UCSD-AML1 (cell line): Measurements from ENCODE around the gene ABTB2.
A peak's percentile ranks its signal among the peaks of the same experiment; 100 is the strongest.

Source experiments
- DNase-seq: peaks from one replicate; lab custom pipeline; 2025; ENCODE audit not compliant: unreplicated experiment; lab: John Stamatoyannopoulos, UW

The ABTB2 gene

DNA sequence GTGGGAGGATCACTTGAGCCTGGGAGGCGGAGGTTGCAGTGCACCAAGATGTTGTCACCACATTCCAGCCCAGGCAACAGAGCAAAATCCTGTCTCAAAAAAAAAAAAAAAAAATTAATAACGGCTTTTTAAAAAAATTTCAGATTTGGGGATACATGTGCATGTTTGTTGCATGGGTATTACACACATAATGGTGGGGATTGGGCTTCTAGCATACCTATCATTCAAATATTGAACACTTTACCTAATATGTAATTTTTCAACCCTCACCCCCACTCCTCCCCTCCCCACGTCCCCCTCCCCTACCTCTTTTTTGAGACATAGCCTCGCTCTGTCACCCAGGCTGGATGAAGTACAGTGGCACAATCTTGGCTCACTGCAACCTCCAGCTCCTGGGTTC is 40.1 kb downstream of the ABTB2 start:
- DNase-seq: no peak

DNA sequence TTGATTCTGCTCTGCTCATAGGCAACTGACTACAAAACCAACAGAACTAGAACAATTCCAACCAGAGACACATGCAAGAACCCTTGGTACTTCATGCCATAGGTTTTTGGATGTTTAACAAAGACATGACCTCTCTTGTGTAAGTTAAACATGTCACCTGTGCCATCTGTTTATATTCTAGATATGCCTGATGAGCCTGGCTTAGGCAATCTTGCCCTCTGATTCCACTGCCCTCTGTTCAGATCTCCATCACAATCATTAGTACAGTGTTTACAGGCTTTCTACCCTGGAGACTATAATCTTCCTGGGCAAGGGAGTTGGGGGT is 40.8 kb downstream of the ABTB2 start:
- no peak for DNase-seq

DNA sequence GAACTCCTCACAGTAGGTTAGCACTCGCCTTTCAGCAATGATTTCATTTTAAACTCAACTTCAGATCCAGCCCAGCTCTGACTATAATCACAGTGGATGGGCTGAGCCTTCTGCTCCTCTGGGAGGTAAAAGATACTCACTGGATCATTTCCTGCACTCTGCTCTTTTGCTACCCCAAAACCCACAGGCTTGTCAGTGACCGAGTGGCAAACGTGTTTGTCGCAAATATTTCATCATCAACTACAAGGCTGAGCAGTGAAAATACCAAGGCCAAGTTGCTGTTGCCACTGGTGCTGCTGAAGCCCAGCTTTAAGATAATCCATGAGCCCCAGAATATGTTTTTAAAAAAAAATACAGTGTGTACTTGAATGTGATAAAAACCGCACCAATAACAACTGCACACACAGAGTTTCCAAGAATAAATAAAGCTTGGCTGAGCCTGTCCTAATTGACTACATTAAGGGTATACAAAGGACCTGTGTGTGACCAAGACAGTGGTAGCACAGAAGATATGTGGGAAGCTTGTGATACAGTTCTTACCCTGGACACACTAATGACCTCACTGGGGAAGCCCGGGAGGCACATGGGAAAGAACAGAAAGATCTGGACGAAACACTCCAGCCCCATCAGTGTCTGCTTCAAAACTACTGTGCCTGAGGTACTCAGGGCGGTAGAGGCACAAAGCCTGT is 41.3 kb downstream of the ABTB2 start:
- no peak for DNase-seq

DNA sequence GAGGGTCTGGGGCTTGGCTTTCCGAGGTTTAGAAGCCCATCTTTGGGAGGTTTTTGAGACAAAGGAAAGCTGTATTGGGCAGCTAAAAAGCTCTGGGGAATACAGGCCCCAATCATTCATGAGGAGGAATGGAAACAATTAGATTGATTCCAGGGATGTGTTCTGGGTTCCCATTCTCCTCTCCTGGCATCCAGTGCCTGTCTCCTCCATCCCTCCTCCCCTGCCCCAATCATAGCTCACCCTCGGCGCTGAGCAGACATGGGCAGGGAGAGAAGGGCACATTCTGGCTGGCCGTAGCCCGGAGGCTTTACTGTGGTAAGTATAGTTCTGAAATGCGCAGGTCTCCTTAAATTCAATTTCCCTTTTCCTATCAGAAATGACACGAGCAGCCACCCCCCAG is 42.4 kb downstream of the ABTB2 start:
- DNase-seq: no peak

DNA sequence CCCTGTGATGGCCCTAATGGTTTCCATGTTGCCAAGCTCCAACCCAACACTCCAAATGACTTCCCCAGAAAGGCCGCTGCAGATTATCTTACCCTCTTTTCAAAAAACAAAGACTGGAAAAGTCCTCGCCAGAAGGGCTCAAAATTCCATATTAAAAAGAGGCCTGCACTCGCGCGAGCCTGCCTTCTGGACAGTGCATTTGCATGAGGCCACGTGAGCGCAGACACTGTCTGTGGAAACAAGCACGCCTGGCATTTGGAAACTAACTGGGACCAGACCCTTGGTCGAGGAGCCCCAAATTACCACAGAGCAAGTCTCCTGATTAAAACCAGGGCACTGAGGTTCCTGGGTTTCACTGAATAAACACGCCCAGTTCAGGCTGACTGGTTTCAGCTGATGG is 42.9 kb downstream of the ABTB2 start:
- DNase-seq: no peak

DNA sequence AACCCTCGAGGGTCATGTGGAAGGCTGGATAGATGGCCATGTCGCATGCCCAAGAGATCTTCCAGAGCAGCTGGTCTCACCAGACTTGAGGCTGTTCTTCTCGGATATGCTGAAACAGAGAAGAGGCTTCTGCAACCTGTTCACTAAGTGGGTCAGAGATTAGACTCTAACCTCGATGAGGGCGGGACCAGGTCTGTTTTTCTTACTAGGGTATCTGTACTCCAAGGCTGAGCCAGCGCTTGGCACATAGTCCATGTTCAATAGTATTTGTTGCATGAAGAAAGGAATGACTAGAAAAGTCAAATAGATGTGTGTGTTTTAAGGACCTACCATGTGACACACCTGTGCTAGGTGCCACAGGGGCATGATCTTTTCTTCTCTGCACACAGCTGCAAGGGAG is 43.6 kb downstream of the ABTB2 start:
- no peak for DNase-seq

DNA sequence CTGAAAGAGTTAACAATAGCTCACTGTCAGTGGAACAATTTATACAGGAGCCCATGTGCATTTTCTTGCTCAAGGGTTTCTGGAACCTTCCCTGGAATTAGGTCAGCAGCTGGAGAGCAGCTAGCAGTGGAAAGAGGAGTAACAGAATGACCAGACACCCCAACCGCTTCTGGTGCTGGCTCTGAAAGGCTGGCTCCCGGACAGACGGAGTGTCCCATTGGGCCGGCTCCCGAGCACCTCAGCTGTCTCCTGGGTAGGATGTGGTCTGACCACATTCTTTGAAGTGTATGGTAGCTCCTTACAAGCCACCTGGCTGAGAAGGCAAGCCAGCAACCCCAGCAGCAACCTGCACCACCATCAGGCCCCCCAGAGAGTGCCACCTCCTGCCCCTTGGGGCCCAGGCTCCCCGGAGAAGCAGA is 44.7 kb downstream of the ABTB2 start:
- peak; percentile 19 for DNase-seq

DNA sequence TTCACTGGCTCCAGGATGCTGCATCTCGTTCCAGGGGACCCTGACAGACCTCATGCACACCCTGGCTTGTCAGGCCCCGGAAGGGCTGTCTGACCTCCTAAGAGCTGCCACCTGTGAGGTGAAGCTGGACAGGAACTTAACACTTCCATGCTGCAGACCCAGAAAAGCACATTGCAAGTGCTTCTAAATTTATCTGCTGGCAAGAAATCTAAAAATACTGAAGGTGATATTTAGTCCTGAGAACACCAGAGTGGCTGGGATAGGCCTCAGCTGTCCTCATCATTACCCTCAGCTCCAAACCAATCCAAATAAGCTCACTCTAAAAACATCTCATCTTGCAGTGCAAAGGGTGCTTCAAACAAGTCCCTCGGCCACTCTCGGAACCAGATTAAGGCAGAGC is 46.7 kb downstream of the ABTB2 start:
- no peak for DNase-seq

DNA sequence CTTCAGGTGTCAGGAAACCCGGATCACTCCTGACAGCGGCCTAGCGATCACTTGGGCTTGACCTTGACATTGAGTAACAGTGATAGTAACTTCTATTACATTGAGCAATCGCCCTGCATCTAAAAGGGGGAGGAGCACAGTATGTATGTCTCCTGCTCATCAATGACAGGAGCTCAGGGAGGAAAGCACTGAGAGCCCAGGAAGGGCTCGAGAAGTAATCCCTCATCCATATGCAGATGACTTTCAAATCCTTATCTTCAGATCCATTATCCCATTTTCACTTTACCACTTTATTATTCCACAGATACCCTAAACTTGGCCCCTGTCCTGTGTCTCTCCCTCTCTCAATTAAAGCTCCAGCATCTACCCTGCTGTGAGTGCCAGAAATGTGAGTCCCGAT is 47.8 kb downstream of the ABTB2 start:
- DNase-seq: no peak

DNA sequence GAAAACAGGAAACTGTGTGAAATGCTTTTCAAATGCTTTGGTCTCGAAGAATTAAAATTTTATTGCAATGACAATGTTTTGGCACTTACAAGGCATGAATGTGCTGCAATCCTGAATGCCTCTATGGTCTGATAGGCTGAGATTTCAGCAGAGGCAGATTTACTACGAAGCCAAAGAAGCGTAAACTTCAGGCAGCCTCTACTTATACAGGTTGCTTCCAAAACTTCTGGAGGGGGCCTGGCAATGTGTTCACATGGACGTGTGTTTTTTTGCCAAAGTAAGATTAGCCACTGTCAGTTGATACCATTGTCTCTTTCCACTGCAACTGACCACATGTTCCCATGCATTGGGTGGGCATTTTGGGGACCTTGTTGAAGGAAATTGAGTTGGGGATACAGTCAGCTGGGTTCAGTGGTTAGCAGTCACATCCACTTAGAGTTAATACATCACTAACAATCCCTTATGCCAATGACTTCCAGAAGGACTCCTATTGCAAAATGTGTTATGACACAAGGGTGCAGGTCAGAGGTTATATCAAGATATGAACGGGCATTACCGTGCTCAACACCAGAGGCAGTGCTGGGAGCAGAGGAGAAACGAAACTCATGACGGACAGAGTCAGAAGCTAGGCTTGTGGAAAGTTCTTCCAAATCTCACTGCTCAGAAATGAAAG is 48.8 kb downstream of the ABTB2 start:
- DNase-seq: no peak

DNA sequence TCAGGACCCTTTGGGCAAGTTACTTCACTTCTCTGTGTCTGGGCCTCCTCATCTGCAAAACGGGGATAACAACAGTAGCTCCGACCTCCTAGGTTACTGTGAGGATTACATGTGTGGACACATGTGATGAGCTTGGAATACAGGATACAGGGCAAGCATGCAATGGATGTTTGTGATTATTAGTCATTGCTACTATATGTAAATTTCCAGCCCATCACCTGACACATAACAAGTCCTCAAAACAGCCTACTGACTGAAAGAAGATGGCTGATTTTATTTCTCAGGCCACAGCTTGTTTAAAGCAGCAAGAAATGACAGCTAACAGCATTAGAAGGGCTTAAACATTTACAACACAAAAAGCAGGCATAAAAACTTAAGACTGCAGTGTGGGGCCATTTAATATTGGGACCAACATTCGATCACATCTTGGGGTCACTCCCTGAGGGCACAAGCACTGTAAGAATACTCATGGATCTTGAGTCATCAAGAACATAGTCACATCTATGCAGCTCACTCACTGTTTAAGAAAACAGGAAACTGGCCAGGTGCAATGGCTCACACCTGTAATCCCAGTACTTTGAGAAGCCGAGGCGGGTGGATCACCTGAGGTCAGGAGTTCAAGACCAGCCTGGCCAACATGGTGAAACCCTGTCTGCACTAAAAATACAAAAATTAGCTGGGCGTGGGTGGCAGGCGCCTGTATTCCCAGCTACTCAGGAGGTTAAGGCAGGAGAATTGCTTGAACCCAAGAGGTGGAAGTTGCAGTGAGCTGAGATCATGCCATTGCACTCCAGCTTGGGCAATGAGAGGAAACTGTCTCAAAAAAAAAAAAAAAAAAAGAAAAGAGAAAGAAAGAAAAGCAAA is 49.5 kb downstream of the ABTB2 start:
- DNase-seq: no peak

DNA sequence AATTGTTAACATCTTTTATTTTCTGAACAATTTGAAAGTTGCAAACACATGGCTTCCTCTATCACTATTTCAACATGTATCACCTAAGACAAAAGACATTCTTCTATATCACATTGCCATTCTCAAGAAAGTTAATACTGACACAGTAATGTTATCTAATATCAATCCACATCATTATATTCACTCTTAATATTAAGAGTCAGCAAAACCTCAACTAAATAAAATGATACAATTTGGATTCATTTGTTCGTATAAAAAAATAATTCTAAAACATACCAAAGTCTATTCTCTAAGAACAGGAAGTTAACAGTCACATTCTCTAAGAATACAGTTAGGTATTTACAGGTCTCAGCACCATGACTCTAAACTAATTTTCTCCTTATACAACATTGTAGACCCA is 52.0 kb downstream of the ABTB2 start:
- DNase-seq: no peak

DNA sequence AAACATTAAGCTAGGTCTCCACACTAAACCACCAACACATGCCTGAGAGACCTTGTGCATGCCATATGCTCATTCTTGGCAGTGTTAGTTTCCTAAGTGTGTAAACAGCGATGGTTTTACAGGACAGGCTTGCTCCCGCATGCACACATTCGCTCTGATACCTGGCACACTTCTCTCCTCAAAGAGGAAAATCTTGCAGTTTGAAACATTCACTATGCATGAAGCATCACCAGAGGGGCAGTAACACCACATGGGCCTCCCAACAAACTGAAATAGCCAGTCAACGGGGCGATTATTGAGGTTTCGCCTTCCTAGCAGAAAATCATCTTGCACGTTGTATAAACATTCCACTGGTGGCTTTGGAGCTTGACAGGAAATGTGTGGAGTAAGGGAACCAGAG is 52.6 kb downstream of the ABTB2 start:
- no peak for DNase-seq

DNA sequence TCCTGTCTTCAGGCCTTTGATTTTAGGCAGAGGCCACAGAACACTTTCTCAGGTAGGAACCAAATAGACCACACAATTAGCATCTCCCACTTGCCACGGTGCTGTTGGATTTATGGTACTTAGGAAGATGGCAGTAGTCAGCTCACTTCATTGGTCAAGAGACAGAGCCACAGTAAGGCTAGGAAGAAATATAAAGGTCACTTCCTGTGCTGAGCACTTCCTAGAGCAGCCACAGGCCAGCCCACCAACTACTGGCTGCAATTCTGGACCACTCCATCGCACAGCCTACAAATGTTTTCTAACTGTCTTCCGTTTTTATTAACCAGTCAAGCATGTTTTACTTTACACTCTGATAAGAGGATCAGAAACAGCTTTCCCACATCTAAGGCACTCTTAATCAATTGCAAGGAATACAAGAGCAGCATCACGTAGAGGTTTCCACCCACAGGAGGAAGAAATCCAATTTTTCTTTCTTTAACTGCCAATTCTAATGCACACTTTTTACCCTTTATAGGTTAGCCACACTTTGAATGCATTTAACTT is 54.7 kb downstream of the ABTB2 start:
- no peak for DNase-seq

DNA sequence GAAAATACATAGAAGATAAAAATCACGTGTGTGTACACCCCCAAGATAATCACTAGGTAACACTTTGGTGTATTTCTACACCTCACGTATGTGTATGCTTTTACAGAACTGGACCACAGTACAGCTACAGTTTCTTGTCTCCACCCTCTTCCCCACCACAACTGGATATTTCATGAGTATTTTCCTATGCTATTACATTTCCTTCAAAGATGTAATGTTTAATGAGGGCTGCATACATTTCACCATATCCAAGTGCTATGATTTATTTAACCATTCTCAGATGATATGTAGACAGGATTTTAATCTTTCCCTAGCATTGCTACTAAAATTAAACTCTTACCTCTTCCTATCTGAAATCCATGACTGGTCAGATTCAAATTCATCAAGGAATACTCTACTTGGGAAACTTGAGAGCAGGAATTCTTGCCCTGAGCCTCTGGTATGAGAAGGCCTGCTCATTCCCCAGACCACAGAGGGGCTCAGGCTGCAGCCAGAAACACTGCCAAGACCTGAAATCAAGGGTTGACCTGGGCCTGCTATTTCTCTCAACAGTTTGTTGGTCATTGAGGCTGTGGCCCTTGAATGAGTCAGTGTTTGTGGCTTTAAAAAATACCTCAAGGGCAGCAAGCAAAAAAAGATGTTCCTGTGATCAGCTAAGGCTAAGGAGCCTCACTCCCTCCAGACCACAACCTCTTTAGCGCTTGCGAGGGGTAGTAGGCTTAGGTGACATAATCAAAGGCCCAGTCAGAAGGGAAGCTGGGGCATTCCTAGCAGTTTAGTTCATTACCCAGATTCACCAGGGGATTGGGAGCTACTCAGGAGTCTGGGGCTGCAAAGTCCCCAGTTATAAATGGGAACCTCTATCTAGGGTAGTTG is 55.5 kb downstream of the ABTB2 start:
- peak; percentile 23 for DNase-seq

DNA sequence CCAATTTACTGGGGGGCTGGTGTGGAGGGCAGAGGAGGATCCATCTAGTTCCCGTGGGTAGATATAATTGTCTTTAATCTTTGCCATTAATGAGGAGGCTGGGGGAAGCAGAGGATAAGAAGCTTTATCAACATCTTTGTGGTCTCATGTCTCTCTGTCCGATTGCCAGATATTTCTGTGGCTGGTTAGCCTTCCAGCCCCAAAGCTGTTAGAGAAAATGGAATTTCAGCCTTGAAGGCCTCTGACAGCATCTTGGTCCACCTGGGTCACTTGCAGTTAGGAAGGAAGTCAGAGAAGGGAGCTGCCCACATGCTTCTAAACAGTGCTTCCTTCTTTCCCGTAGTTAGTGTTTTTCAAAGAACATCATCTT is 56.9 kb downstream of the ABTB2 start:
- peak; percentile 29 for DNase-seq

DNA sequence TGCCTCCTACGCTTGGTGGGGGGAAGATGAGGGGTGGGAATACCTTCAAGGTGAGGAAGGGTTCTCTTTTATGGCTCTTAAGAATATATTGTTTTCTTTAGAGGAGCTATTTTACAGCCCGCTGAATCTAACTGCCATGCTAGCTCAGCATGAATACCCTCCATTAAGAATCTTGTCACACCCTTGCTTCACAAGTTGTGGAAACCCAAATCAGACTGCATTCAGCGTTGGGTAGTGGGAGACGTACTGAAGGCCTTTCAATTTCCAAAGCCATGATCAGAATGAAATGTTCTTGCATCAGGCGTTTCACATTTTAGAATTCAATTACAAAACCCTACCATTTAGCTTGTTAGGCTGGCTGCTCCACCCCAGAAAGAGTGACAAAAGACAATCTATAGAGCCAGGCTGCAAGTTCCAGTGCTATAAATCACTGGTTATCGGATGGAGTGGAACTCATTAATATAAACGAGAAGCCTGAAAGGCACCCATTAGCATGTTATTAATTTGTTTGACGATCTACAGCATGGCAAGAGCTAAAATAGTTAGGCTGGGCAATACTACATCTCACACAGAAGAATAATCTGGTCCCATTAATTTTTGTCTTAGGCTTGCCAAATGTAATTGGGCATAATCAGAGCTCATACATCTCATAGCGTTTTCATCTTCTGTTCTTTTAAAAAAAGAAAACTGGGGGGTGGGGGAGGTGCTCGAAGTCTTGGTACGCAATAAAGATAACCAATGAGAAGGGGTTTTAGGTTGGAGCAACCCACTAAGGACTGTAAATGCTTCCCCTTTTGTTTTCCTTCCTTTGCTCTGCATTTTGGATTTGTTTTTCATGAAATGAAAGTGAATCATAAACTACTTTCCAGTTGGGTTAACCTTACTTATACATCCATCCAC is 57.5 kb downstream of the ABTB2 start:
- no peak for DNase-seq

DNA sequence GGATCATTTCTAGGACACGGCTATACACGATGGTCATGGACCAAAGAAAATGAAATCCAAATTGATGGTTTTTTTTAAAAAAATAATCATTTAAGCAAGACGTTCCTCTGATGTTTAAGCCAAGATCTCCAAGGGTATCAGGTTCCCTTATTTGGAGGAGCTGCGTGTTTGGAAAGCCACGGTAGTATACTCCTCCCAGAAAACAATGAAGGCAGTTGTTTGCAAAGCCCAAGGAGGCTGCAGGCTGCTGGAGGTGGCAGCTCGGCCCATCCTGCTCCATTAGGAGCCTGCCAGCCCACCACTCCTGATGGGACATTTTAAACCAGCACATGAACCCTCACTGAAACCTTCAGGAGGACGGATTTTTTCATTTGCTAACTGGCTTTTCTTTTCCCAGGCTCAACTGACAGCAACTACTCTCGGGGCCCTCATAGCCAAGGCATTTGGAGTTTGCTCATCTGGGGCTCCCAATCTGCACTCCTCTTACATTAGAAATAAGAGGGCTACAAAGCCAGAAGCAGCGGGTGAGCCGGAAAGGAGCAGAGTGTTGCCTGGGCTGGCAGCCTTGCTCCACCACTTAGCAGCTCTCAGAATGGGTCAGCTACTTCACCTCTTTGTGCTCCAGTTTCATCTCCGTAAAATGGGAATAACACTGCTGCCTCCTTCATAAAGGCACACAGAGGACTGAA is 58.4 kb downstream of the ABTB2 start:
- DNase-seq: no peak

DNA sequence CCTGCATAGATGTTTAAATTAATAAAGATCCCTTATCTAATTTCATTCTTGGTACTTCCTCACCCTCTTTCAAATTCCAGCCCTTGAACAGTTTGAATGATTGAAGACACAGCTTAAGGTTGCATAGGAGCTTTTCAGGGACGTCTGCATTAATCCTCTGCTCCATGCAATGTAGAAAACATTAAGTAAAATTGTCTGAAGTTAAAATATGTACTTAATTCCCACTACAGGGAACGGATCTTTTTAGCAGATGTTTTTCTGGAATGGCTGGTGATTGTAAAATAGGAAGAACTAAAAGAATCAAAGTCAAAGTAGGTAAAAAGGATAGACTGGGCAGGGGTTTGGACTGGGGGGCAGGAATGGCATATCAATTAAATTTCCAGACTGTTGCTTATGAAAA is 58.9 kb downstream of the ABTB2 start:
- no peak for DNase-seq
